G401.6 (cell line): ENCODE results near the gene PLPP1.
A peak's percentile ranks its signal among the peaks of the same experiment; 100 is the strongest.

ENCODE experiments used
- FAIRE-seq: peaks from 2 replicates; lab custom pipeline; 2012; peaks lifted over from hg19 to GRCh38; lab: Jason Lieb, UNC

PLPP1 gene

DNA sequence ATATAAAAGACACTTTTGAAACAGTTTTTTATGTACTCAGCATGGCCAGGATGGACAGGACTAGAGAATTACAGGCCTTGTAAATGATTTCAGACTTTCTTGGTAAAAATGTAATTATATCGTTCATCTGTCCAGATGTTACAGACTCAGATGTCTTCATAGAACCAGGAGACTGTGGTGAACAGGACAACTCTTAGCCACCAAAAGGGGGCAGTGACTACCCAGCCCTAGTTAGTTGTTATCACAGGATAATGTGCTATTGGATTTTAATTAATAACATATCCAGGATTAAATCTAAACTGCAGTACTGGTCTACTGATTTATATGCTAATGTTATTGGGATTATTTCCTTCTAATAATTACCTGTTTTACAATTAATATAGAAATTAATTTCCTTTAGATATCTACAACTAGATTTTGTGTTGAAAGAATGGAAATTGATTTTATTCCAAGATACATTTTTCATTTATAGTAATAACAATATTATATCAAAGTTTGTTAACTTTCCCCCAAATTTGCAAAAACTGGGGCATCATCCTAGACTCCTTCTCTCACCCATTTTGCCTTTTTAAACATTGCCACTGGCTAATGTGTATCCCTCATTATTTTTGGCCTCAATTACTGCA, 127.6 kb downstream of the PLPP1 start:
- peak; percentile 40 for FAIRE-seq

DNA sequence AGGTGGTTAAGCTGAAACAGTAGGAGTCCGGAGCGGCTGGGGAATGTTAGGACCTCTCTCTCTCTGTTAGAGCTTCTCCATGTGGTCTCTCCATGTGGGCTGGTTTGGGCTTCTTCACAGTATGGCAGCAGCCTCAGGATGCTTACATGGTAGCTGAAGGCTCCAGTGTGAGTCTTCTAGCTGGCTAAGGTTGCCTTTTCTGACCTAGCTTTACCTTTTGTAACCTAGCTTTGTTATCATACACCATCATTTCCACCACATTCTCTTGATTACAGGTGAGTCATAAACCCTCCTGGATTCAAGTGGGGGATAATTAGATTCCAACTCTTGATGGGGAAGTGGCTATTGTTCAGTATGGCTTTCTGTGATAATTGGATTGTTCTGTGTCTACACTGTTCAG, 128.5 kb downstream of the PLPP1 start:
- no peak for FAIRE-seq

DNA sequence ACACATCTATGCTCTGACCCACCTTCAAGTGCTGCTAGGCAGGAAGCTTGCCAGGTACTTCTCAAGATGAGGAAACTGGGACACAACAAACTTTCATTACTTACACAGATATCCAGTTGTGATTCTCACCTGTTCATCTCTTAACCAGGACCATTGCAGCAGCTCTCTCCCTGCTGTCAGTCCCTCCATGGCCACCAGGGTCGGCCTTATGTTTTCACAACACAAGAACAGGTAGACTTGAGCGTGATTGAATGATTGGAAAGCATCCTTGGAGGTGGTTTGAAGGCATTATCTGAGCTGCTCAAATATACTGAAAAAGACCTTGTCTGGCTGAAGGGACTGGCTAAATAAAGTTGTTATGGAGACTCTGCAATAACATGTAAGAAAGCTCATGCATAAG, 132.6 kb downstream of the PLPP1 start:
- FAIRE-seq = no peak

DNA sequence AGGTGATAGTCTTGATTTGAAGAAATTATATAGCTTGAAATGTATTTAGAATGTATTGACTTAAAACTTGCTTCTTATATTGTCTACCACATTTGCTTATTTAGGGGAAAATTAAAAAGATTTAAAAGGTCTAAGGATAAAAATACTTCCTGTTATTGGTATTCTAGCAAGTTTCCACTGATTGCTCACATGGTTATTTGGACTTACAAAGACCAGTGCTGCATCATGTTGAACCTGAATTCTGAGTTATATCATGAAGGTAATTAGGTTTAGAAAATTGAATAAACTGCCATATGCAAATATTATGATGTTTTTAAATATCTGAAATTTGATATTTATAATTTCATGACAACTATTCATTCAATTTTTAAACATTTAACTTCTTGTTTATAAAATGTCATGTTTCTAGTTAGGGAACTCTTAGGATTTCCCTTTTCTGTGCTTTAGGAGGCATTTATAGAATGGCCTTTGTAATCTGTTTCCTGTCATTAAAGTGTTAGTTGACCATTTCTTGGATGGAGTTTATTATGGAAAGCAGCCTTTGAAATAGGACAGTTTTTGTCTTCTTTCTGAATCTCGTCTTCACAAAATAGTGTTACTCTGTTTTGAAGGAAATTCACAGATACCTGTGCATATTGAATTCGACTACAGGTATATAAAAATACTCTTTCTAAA, 141.1 kb downstream of the PLPP1 start:
- FAIRE-seq = peak; percentile 37

DNA sequence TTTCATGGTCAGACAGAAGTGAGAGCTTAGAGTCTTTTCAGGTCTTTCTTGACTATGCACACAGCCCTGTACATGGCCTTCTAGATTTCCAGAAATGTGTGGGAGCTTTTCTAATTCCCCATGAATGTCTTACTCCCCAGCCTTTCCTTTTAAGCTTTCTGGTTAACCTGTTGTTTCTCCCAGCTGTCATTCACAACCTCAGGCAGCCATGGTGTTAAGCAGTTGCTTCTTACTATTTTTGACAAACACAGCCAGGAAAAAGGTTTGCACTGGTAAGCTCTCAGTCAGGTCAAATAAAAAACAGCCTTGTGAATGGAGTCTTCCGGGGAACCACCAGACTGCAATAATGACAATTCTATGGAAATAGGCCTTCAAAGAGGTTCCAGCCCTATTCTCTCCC, 142.1 kb downstream of the PLPP1 start:
- no peak for FAIRE-seq

DNA sequence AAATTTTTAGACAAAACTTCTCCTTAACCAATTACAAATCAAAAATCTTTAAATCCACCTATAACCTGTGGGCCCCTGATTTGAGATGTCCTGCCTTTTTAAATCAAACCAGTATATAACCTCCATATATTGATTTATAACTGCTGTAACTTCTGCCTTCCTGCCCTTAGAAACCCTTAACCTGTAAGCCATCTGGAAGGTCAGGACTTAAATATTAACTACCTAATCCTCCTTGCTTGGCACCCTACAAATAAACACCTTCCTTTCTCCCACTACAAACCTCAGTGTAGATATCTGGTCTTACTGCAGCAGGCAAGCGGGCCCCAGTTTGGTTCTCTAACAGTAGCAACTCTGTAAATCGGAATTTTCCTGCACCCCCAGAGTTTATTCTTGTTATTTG, 143.1 kb downstream of the PLPP1 start:
- no peak for FAIRE-seq

DNA sequence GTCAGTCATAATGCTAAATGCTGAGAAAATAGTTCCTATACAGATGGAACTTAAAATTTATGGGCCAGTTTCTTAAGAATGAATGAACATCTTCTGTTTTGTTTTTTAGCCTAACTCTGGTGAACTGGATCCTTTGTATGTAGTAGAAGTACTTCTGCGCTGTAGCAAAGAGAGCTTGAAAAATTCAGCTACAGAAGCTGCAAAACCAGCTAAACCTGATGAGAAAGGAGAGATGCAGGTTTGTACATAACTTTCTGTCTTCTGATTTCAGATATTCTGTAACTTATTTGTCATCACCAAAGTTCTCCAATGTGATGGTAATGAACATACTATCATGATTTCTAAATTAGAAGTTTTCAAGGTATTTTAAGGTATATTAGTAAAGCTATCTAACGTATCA, 146.9 kb downstream of the PLPP1 start:
- FAIRE-seq = no peak

DNA sequence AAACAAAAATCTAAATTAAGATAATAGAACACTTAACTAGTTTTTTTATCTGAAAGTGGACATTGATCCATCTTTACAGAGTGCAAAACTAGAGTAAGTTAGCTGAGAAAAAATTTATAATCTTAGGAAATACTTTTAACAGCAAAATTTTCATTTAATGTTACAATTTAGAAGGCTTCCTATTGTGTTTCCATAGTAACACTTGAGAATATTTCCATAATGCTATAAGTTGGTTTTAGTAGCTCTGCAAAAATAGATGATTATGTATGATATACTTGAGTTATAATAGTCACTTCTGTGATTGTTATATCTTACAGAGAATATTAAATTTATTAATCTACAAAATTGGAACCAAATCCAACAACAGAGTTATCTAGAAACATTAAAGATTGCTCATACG, 148.4 kb downstream of the PLPP1 start:
- peak; percentile 41 for FAIRE-seq

DNA sequence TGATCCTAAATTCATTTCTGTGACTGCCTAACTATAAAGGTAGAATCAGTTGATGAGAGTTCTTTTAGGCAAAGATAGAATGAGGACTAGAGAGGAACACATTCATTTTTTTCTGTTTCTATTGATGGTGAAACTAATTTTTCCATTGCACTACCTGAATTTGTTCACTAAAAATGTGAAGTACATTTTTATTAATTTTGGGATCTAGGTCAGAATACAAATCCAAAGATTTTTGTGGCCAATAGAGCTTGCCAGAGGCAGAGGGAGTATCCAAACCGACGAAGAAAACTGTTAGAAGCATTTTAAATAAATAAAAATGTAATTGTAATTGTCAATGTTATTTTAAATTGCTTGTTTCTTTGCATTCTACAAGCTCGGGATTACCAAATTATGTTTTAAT, 148.9 kb downstream of the PLPP1 start:
- no peak for FAIRE-seq

DNA sequence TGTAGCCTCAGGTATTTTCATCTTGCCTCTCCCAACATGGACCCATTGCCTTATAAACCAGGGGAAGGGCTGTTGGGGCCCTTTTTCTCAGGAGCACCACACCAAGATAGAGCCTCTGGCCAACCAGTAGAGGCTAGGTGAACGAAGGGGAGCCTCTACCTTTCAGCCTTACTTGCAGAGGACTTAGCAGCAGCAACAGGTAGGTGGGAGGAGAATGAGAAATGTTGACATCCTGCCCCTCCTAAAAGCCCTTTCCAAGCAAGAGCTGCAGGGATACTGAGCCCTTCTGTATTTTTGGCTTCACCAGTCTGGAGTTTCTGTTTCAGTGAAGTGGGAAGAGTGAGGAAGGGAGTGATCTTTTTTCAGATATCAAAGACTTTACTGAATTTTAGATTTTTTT, 149.5 kb downstream of the PLPP1 start:
- no peak for FAIRE-seq

DNA sequence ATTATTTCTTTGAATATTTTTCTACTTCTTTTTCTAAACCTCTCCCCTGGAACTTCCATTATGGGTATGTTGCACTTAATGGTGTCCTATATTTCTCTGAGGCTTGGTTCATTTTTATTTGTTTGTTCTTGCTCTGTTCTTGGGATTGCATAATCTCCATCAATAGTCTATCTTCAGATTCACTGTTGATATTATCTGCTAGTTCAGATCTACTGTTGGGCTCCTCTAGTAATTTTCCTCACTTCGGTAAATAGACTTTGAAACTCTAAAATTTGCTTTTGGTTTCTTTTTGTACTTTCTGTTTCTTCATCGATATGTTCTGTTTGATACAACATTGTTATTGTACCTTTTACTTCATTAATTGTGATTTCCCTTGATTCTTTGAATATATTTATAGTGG, 150.7 kb downstream of the PLPP1 start:
- no peak for FAIRE-seq

DNA sequence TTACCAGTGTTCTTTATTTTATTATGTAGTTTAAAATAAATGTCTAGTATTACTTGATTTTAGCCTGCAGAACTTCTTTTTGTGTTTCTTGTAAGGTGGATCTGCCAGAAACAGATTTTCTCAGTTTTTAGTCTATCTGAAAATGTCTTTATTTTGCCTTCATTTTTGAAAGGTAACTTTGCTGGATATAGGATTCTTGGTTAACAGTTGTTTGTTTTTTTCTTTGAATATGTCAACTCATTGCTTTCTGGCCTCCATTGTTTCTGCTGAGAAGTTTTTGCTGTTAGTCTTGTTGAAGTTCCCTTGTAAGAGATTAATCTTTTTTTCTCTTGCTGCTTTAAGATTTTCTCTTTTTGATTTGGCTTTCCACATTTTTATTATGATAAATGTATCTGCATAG, 151.5 kb downstream of the PLPP1 start:
- no peak for FAIRE-seq

DNA sequence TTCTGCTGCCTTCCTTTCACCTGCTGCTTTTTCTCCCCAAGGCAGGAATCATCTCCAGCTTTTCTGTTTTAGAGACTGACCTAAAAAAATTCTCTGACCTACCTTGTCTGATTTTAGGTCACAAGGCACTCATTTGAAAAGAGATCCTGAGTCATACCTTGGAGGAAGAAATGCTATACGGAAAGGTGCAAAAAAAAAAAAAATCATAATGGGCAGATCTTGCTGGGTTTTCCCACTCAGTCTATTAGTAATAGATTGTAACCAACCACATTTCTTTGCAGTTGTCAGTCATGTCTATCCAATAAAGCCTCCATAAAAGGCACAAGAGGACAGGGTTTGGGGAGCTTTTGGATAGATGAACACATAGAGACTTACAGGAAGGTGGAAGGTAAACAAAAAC, 157.0 kb downstream of the PLPP1 start:
- FAIRE-seq = no peak
